GM12872 (cell line): ENCODE results near the gene EHD1.

ENCODE experiments used
- TF ChIP-seq, protein P1 (sequence below): IDR thresholded peaks from 3 replicates; pipeline ENCODE4 v1.5.1; 2011; ENCODE audit warnings: low read depth, mild to moderate bottlenecking, low read length, moderate library complexity; ENCODE audit not compliant: insufficient read depth

Gene EHD1

DNA sequence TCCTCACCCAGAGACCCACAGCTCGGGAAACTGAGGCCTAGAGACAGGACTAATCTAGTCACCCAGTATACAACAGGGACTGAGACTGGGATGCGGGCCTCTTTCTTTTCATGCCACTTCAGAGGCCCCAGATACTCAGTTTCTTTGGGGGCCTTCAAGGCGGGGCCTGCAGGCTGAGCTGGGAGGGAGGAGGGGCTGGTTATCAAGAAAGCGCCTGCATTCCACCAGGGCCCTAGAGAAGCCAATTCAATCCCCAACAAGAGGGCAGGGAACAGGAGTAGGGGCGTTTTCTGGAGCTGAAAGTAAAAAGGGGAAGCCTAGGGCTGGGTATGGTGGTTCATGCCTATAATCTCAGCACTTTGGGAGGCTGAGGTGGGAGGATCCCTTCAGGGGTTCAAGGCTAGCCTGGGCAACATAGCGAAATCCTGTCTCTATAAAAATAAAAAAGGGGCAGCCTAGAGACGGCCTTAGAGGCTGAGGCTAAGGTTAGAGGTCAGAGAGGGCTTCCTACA lies 37.0 kb upstream of the EHD1 start:
- TF ChIP-seq, protein P1, sequence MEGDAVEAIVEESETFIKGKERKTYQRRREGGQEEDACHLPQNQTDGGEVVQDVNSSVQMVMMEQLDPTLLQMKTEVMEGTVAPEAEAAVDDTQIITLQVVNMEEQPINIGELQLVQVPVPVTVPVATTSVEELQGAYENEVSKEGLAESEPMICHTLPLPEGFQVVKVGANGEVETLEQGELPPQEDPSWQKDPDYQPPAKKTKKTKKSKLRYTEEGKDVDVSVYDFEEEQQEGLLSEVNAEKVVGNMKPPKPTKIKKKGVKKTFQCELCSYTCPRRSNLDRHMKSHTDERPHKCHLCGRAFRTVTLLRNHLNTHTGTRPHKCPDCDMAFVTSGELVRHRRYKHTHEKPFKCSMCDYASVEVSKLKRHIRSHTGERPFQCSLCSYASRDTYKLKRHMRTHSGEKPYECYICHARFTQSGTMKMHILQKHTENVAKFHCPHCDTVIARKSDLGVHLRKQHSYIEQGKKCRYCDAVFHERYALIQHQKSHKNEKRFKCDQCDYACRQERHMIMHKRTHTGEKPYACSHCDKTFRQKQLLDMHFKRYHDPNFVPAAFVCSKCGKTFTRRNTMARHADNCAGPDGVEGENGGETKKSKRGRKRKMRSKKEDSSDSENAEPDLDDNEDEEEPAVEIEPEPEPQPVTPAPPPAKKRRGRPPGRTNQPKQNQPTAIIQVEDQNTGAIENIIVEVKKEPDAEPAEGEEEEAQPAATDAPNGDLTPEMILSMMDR = no peak

DNA sequence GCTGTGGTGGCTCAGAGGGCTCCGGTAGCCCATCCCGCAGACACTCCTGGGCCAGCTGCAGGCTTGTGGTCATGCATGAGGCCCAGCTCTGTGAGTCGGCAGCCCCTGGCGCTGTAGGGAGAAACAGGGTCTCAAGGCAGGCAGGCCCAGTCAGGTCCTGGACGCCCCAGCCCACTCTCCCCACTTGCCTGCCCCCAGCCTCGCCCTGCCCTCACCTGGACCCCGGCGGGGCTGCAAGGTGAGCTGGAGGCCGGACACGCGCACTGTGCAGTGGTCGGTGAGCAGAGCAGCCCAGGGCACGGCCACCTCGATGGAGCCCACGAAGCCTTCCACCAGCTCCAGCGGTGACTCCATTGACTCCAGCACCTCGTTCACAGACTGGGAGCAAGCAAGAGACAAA lies 35.7 kb upstream of the EHD1 start:
- TF ChIP-seq, protein P1 = no peak

DNA sequence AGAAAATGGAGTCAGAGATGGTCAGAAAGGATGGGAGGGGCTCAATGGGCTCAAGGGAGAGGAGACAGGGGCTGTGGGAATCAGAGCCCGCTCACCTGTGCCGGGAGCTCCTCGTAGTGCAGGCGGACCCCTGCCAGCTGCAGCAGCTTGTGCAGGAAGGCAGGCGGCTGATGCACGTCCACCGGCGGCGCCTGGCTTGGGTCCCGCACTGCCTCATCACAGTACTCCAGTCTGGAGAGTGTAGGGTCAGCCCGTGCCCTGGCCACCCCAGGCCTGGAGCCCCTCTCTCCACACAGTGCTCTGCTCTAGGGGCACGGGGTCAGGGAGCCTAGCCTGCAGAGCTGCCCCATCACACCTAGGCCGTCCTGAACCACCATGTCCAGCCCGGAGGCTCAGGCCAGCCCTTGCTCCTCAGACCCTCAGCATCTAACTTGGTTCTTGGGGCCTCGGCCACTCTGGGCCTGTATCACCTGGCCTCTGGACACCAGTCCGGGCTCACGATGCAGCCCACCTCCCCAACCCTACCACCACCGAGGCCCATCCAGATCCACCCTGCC lies 34.8 kb upstream of the EHD1 start:
- TF ChIP-seq, protein P1 = no peak

DNA sequence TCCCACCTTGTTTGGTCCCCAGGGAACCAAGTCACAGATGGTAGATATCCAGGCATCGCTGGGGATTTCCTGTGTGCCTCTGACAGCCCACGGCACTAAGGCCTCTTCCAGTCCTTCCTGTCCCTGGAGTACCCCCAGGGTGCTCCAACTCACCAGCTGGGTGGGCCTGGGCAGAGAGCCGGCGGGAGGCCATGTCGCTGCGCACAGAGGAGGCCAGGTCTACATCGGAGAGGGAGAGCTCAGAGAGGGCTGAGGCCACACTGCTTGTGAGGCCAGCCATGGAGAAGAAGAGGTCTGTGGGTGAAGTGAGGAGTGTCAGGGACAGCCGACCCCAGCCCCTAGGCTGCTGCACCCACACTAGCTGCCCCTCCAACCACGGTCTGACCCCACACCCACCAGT lies 33.3 kb upstream of the EHD1 start:
- TF ChIP-seq, protein P1 = no peak

DNA sequence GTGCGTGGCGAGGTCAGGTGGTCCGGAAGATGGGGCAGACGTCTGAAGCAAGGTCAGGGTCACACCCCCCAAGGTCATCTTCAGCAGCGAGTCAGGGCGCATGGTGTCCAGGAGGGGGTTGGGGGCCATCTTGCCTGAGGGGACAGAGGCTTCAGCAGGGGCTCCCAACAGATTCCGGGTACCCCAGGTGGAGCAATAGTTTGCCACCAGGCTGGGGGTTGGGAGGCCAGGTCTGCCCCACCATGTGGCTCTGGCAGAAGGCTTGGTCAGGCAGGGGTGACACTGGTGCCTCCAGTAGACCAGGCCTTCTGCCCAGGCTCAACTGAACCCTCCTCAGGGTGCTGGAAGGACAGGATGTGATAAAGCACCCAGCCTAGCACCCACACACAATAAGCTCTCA lies 32.7 kb upstream of the EHD1 start:
- TF ChIP-seq, protein P1 = no peak

DNA sequence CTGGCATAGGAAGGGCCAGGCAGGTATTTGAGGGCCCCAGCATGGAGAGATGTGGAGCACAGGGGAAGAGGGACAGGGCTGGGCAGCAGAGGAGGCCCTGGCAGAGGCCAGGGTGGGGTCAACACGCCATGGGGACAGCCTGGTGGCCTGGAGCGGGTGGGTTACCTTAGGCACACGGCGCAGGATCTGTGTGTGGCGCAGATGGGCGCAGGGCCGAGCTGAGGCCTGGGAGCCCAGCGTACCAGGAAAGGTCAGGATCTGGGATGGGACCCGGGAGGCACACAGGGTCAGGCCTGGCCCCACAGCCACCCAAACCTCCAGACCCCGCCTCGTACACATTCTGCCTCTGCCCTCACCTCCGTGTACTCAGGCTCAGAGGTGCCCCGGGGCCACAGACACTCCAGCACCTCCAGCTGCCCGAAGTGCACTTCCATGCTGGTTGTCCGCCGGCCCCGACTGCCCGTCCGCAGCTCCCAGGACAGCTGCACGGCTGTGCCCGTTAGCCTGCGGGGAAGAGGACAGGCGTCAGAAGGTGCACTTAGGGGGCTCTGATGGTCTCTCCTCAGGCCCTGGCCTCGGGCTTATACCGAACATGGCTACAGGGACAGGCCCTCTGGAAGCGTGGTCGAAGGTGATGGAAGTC lies 32.2 kb upstream of the EHD1 start:
- TF ChIP-seq, protein P1 = no peak

GRCh38 chr11:64909653-64910343 lies 31.4 kb upstream of the EHD1 start:
- TF ChIP-seq, protein P1 = no peak
